ENCODE results near the gene SRP72. TPM values are rescaled to one million over a fixed set of nuclear protein-coding genes. Genes with fewer than 3 reads are reported as not detected.

The SRP72 gene
- total RNA-seq, 1 donor from 2014 or later: 57.5 TPM

DNA sequence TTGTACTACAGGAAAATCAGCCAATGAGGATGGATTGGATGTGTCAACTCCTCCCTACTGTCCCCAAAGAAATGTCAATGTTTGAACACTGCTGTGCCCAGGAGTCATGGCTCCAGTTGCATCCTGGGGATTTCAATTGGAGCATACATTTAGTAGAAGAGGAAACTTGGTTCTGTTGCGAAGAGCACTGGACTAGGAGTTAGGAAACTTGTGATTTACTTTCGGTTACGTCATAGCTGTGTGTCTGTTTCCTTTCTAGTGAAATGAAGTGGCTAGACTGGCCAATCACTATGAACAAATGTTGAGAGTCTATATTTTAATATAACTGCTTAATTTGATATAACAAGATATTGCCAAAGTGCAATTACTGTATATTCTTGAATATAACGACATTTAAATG, 73.4 kb downstream of the SRP72 start:
- intact Hi-C loops (cut with DNase I): no loop called here
- no peaks in the 10 kb centered on the region for H3K36me3 ChIP-seq
- peaks cover 12% of the 10 kb centered on the region for H3K4me1 ChIP-seq
- H3K4me3 ChIP-seq: no peak overlapping the region
- DNase-seq (ENCODE audit: extremely low spot score in 2 of 2): no peak
- no peak for TF ChIP-seq POLR2A (IDR thresholded peaks at IDR 0.05)
- TF ChIP-seq POLR2AphosphoS5 (IDR thresholded peaks at IDR 0.05; ENCODE audit: insufficient read depth in 1 of 2, low read depth in 1 of 2): no peak
- TF ChIP-seq CTCF (IDR thresholded peaks at IDR 0.05): no peak
- H3K27me3 ChIP-seq: no peaks in the 10 kb centered on the region
- no peaks in the 10 kb centered on the region for H3K9me3 ChIP-seq
- H3K27ac ChIP-seq: no peak overlapping the region

DNA sequence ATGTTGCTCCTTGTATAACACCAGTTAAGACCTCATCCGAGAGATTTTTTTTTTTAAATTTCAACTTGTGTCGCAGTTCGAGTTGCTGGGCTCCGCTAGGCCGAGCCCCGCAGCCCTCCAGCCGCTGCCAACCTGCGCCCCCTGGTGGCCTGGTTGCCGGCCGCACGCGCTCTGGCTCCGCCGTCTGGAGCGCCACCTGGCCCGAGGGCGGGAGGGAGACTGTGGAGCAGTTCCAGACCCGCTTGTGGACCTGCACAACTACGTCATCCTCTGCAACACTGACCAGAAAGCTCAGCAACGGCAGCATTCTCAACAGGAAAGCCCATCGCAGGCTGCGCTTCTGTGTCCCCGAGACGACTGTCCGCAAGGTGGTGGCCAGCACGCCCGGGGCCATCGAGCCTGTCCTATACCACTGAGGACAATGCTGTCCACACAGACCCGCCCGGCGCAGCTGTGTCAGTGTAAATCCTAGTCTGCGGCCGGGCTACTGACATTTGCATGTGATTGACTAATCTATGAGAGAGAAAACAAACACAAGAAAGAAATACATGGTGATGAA, 77.2 kb downstream of the SRP72 start:
- Histone ChIP-seq H3K27ac (peak overlapping the region; percentile 46), H3K9me3 (no peaks in the 10 kb centered on the region), H3K4me1 (peaks cover 12% of the 10 kb centered on the region), H3K36me3 (no peaks in the 10 kb centered on the region), H3K27me3 (no peaks in the 10 kb centered on the region), H3K4me3 (peak overlapping the region; percentile 32 to 49)
- peak in 1 of 2 donors; percentile 90 for DNase-seq (ENCODE audit: extremely low spot score in 2 of 2)
- peak; percentile 25 to 71 for TF ChIP-seq POLR2AphosphoS5 (IDR thresholded peaks at IDR 0.05; ENCODE audit: insufficient read depth in 1 of 2, low read depth in 1 of 2)
- peak; percentile 86 to 93 (median 88) for TF ChIP-seq CTCF (IDR thresholded peaks at IDR 0.05)
- TF ChIP-seq POLR2A (IDR thresholded peaks at IDR 0.05): no peak
- intact Hi-C loops (cut with DNase I): no loop called here

GRCh38 chr4:56550642-56551041, 83.2 kb downstream of the SRP72 start:
- no peaks in the 10 kb centered on the region for H3K9me3 ChIP-seq
- DNase-seq (ENCODE audit: extremely low spot score in 2 of 2): no peak
- H3K27ac ChIP-seq: no peak overlapping the region
- H3K4me3 ChIP-seq: no peak overlapping the region
- no peaks in the 10 kb centered on the region for H3K27me3 ChIP-seq
- TF ChIP-seq POLR2A (IDR thresholded peaks at IDR 0.05): no peak
- TF ChIP-seq POLR2AphosphoS5 (IDR thresholded peaks at IDR 0.05; ENCODE audit: insufficient read depth in 1 of 2, low read depth in 1 of 2): no peak
- no peak for TF ChIP-seq CTCF (IDR thresholded peaks at IDR 0.05)
- no peaks in the 10 kb centered on the region for H3K36me3 ChIP-seq
- intact Hi-C loops (cut with DNase I): no loop called here
- no peaks in the 10 kb centered on the region for H3K4me1 ChIP-seq

DNA sequence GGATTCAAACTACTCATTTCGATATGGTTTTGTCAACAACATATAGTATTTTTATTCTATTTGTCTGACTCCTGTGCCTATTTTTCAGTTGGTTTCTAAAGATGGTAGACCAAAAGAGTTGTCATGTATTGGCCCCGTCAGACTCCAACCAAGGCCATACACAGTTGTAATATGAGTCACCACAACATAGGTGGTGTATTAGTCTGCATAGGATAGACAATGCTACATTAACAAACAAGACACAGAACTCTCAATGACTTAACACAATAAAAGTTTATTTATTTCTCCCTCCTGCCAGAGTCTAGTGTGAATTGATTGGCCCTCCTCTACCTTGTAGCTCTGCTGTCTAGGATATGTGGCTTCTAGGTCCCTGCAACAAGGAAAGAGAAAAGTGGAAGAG, 84.1 kb downstream of the SRP72 start:
- Histone ChIP-seq H3K27me3 (no peaks in the 10 kb centered on the region), H3K4me1 (no peaks in the 10 kb centered on the region), H3K4me3 (no peak overlapping the region), H3K9me3 (no peaks in the 10 kb centered on the region), H3K27ac (no peak overlapping the region), H3K36me3 (no peaks in the 10 kb centered on the region)
- no peak for DNase-seq (ENCODE audit: extremely low spot score in 2 of 2)
- TF ChIP-seq CTCF (IDR thresholded peaks at IDR 0.05) (no peak), POLR2AphosphoS5 (IDR thresholded peaks at IDR 0.05; ENCODE audit: insufficient read depth in 1 of 2, low read depth in 1 of 2) (no peak), POLR2A (IDR thresholded peaks at IDR 0.05) (no peak)
- intact Hi-C loops (cut with DNase I): no loop called here

- intact Hi-C loops (cut with DNase I): no loop called here
- no peaks in the 10 kb centered on the region for H3K4me1 ChIP-seq
- no peaks in the 10 kb centered on the region for H3K36me3 ChIP-seq
Measured at GRCh38 chr4:56552273-56552672, 84.9 kb downstream of the SRP72 start.

More at GRCh38 chr4:56552273-56552672, 84.9 kb downstream of the SRP72 start:
- Histone ChIP-seq H3K9me3 (no peaks in the 10 kb centered on the region), H3K27ac (no peak overlapping the region), H3K27me3 (no peaks in the 10 kb centered on the region), H3K4me3 (no peak overlapping the region)
- no peak for DNase-seq (ENCODE audit: extremely low spot score in 2 of 2)
- no peak for TF ChIP-seq POLR2AphosphoS5 (IDR thresholded peaks at IDR 0.05; ENCODE audit: insufficient read depth in 1 of 2, low read depth in 1 of 2)
- TF ChIP-seq POLR2A (IDR thresholded peaks at IDR 0.05): no peak
- no peak for TF ChIP-seq CTCF (IDR thresholded peaks at IDR 0.05)

Data from vagina (tissue), 2 donors.